Spleen (tissue), 11 donors: ENCODE measurements around the gene P3H2. TPM values are rescaled to one million over a fixed set of nuclear protein-coding genes. Genes with fewer than 3 reads are reported as not detected.

Experiments
- DNase-seq: peaks from one replicate; pipeline ENCODE4 v3.0.0-alpha.2; 2020
- H3K27ac ChIP-seq, 8 donors: fragments of 200-600 bp; sonication (generic) in 7 of 8; 1 replicate in 4 of 8; 2 replicates in 4 of 8; pipeline versions ENCODE4 v1.5.0 to v1.8.0; 2016 to 2021; ENCODE audit warnings: inconsistent platforms in 4 of 8, mild to moderate bottlenecking in 4 of 8, moderate library complexity in 1 of 8
- H3K27me3 ChIP-seq, 7 donors: fragments of 200-600 bp; sonication (generic) in 6 of 7; replicated peaks in 1 of 7; 1 replicate in 4 of 7; 2 replicates in 3 of 7; pipeline versions ENCODE4 v1.5.0 to v1.8.0; 2016 to 2021; ENCODE audit warnings: inconsistent platforms in 3 of 7, mild to moderate bottlenecking in 1 of 7
- H3K36me3 ChIP-seq, 6 donors: fragments of 200-600 bp; sonication (generic) in 5 of 6; 1 replicate in 4 of 6; 2 replicates in 2 of 6; pipeline versions ENCODE4 v1.5.0 to v1.8.0; 2016 to 2021; ENCODE audit warnings: inconsistent platforms in 2 of 6
- H3K4me1 ChIP-seq, 6 donors: fragments of 200-600 bp; sonication (generic) in 5 of 6; 1 replicate in 3 of 6; 2 replicates in 3 of 6; pipeline versions ENCODE4 v1.5.0 to v1.8.0; 2016 to 2021; ENCODE audit warnings: inconsistent platforms in 3 of 6
- H3K4me3 ChIP-seq, 8 donors: fragments of 200-600 bp; sonication (generic) in 7 of 8; 1 replicate in 4 of 8; 2 replicates in 4 of 8; pipeline versions ENCODE4 v1.5.0 to v1.8.0; 2016 to 2021; ENCODE audit warnings: inconsistent platforms in 4 of 8, mild to moderate bottlenecking in 4 of 8, moderate library complexity in 2 of 8
- H3K9me3 ChIP-seq, 8 donors: fragments of 200-600 bp; sonication (generic) in 7 of 8; 1 replicate in 4 of 8; 2 replicates in 4 of 8; pipeline versions ENCODE4 v1.5.0 to v1.8.0; 2016 to 2021; ENCODE audit warnings: inconsistent platforms in 4 of 8
- CTCF ChIP-seq, 11 experiments: fragments of 200-600 bp in 7 of 11; fragments of 450-650 bp in 4 of 11; sonication (generic) in 4 of 11; IDR thresholded peaks in 8 of 11; conservative IDR thresholded peaks in 3 of 11; 1 replicate in 7 of 11; 2 replicates in 4 of 11; pipeline versions ENCODE4 v1.4.0 to v1.8.0; 2016 to 2021; ENCODE audit warnings: antibody characterized with exemption in 11 of 11, inconsistent platforms in 4 of 11, mild to moderate bottlenecking in 1 of 11
- POLR2A ChIP-seq, 3 donors: fragments of 450-650 bp; IDR thresholded peaks; one replicate each; pipeline ENCODE4 v1.5.1; 2017; ENCODE audit warnings: antibody characterized with exemption in 3 of 3, mild to moderate bottlenecking in 1 of 3
- POLR2AphosphoS5 ChIP-seq, 3 donors: sonication (generic); formaldehyde crosslinking; IDR thresholded peaks; one replicate each; pipeline ENCODE4 v1.5.1; 2017; ENCODE audit warnings: antibody characterized with exemption in 3 of 3
- WGBS, 5 donors: extraction: QIAGEN DNeasy Blood & Tissue Kit in 3 of 5; methylation state at CpG; one replicate each; pipeline versions ENCODE4 v1.1.5 to v1.1.7; 2013 to 2018; 5-methylcytosine and 5-hydroxymethylcytosine counted together
- intact Hi-C: fragments of 100-400 bp; cut with DNase I; formaldehyde crosslinking; loops from one replicate; pipeline ENCODE4 v1.15.0; 2023; ENCODE audit warnings: low total_unique reads
- polyA plus RNA-seq, 3 donors: library from polyadenylated mRNA; stranded (reverse); fragments of 200-250 nt; gene quantifications; one replicate each; pipeline ENCODE4 v1.2.1, GENCODE V29; 2013
- total RNA-seq, 7 donors: library from RNA; depleted of rRNA in 3 of 7; stranded (reverse); fragments of >200 nt in 3 of 7; fragmentation: NEBNext Ultra II Directional in 4 of 7; extraction: Animal tissue kit (Norgen Biotek cat#: 25700) in 4 of 7; gene quantifications; one replicate each; pipeline versions ENCODE4 v1.1.0 to v1.2.1, GENCODE V29; 2016 to 2021
- donor health status: healthy with polysubstance abuse.
- donor health status: DM: no; HTN: no; CAD: no; lungs with moderate emphysema.
- donor health status: DM: no; HTN: no; CAD: no.
- donor health status: Bipolar disorder and iron deficiency.
- donor health status: healthy.
- donor health status: DM: no; HTN: no; CAD: no.
- donor health status: DM: yes; HTN: yes; CAD: no.

The P3H2 gene
- total and polyA plus RNA-seq, 10 donors, result 7.7 to 155 (median 79.2) TPM

GRCh38 chr3:190019006-190019405, 101.7 kb downstream of the P3H2 start:
- intact Hi-C loops, result no loop called here

GRCh38 chr3:190018460-190018859, 102.2 kb downstream of the P3H2 start:
- peaks cover 0 to 14% (median 3%) of the 10 kb centered on the region in 6 donors for H3K4me1 ChIP-seq
- TF ChIP-seq POLR2AphosphoS5 (IDR thresholded peaks at IDR 0.05), result no peak
- no peak for TF ChIP-seq POLR2A (IDR thresholded peaks at IDR 0.05)
- no peak for TF ChIP-seq CTCF (IDR thresholded peaks at IDR 0.05 in 8 of 11, conservative IDR thresholded peaks at IDR 0.05 in 3 of 11)
- H3K36me3 ChIP-seq, result no peaks in the 10 kb centered on the region
- 79 to 97% (median 89%) methylated on average over 1 of the region's 1 CpG for WGBS, 5 donors
- no peak overlapping the region for H3K27ac ChIP-seq
- intact Hi-C loops, result no loop called here
- no peak for DNase-seq
- H3K9me3 ChIP-seq, result no peaks in the 10 kb centered on the region
- H3K27me3 ChIP-seq, result no peaks in the 10 kb centered on the region
- H3K4me3 ChIP-seq, result no peak overlapping the region

More at GRCh38 chr3:190019006-190019405, 101.7 kb downstream of the P3H2 start:
- Histone ChIP-seq H3K36me3 (no peaks in the 10 kb centered on the region), H3K9me3 (no peaks in the 10 kb centered on the region), H3K27ac (no peak overlapping the region), H3K4me1 (peaks cover 0 to 14% (median 3%) of the 10 kb centered on the region in 6 donors), H3K27me3 (no peaks in the 10 kb centered on the region), H3K4me3 (no peak overlapping the region)
- WGBS, 5 donors, result 75 to 93% (median 80%) methylated on average over 2 of the region's 2 CpGs
- DNase-seq, result no peak
- TF ChIP-seq POLR2AphosphoS5 (IDR thresholded peaks at IDR 0.05) (no peak), CTCF (IDR thresholded peaks at IDR 0.05 in 8 of 11, conservative IDR thresholded peaks at IDR 0.05 in 3 of 11) (no peak), POLR2A (IDR thresholded peaks at IDR 0.05) (no peak)

- H3K9me3 ChIP-seq, result no peaks in the 10 kb centered on the region
- DNase-seq, result no peak
- H3K27ac ChIP-seq, result no peak overlapping the region
- WGBS, 5 donors, result 36 to 59% (median 42%) methylated on average over 6 of the region's 6 CpGs
- H3K36me3 ChIP-seq, result no peaks in the 10 kb centered on the region
- H3K27me3 ChIP-seq, result no peaks in the 10 kb centered on the region
- TF ChIP-seq POLR2AphosphoS5 (IDR thresholded peaks at IDR 0.05) (no peak), CTCF (IDR thresholded peaks at IDR 0.05 in 8 of 11, conservative IDR thresholded peaks at IDR 0.05 in 3 of 11) (peak in 7 of 11 experiments; percentile 7 to 34 (median 19))
- H3K4me3 ChIP-seq, result no peak overlapping the region
- H3K4me1 ChIP-seq, result peaks cover 0 to 14% (median 3%) of the 10 kb centered on the region in 6 donors
- intact Hi-C loops, result no loop called here
Measured at GRCh38 chr3:190017521-190018288, 103.0 kb downstream of the P3H2 start.

- no peaks in the 10 kb centered on the region for H3K9me3 ChIP-seq
- TF ChIP-seq CTCF (IDR thresholded peaks at IDR 0.05 in 8 of 11, conservative IDR thresholded peaks at IDR 0.05 in 3 of 11) (no peak), POLR2AphosphoS5 (IDR thresholded peaks at IDR 0.05) (no peak), POLR2A (IDR thresholded peaks at IDR 0.05) (no peak)
- DNase-seq, result no peak
- peaks cover 0 to 14% (median 3%) of the 10 kb centered on the region in 6 donors for H3K4me1 ChIP-seq
- H3K36me3 ChIP-seq, result no peaks in the 10 kb centered on the region
- no peak overlapping the region for H3K27ac ChIP-seq
- intact Hi-C loops, result no loop called here
- no peaks in the 10 kb centered on the region for H3K27me3 ChIP-seq
- no peak overlapping the region for H3K4me3 ChIP-seq
Measured at GRCh38 chr3:190016966-190017365, 103.7 kb downstream of the P3H2 start.
